K562 (cell line): ENCODE data around the gene BOLA1. TPM values are rescaled to one million over a fixed set of nuclear protein-coding genes. Genes with fewer than 3 reads are reported as not detected.

Source experiments
- BRF2 ChIP-seq: IDR thresholded peaks from 3 replicates; pipeline ENCODE4 v1.6.1; 2011; ENCODE audit warnings: borderline replicate concordance, mild to moderate bottlenecking; ENCODE audit not compliant: insufficient read length, insufficient read depth
- CREB1 ChIP-seq, 2 experiments: sonication (generic) in 1 of 2; formaldehyde crosslinking in 1 of 2; IDR thresholded peaks; 2 replicates each; pipeline versions ENCODE4 v1.6.1 to v1.8.0; 2012 to 2022; ENCODE audit warnings: inconsistent platforms in 1 of 2, mild to moderate bottlenecking in 1 of 2, missing genetic modification reagents in 1 of 2, moderate library complexity in 1 of 2
- CREB3 ChIP-seq: fragments of 450-650 bp; conservative IDR thresholded peaks from 2 replicates; pipeline ENCODE4 v1.6.1; 2016; ENCODE audit warnings: missing genetic modification characterization, low read depth, mild to moderate bottlenecking, missing compliant biosample characterization, moderate library complexity
- CSDE1 ChIP-seq, 2 experiments: fragments of 450-650 bp; IDR thresholded peaks; 2 replicates each; pipeline ENCODE4 v1.6.1; 2016; ENCODE audit warnings: mild to moderate bottlenecking in 1 of 2
- ELF2 ChIP-seq: fragments of 250-450 bp; sonication (Bioruptor Pico); IDR thresholded peaks from 2 replicates; pipeline ENCODE4 v1.5.0; 2021; ENCODE audit warnings: mild to moderate bottlenecking
- HEY1 ChIP-seq: fragments of 250-450 bp; sonication (Bioruptor Pico); IDR thresholded peaks from 2 replicates; pipeline ENCODE4 v1.5.0; 2020; ENCODE audit warnings: mild to moderate bottlenecking, moderate library complexity, borderline replicate concordance
- JUND ChIP-seq, 2 experiments: IDR thresholded peaks; 2 replicates in 1 of 2; 3 replicates in 1 of 2; pipeline ENCODE4 v1.6.1; 2011; ENCODE audit warnings: borderline replicate concordance in 2 of 2, low read depth in 2 of 2, low read length in 2 of 2, improper control_type of control experiment in 1 of 2, missing biosample characterization in 1 of 2, missing genetic modification characterization in 1 of 2, missing genetic modification reagents in 1 of 2
- NFE2 ChIP-seq: IDR thresholded peaks from 2 replicates; pipeline ENCODE4 v1.6.1; 2014; ENCODE audit warnings: antibody characterized with exemption, low read depth
- NR2F6 ChIP-seq: fragments of 450-650 bp; formaldehyde crosslinking; IDR thresholded peaks from 2 replicates; pipeline ENCODE4 v1.4.0; 2020; ENCODE audit warnings: mild to moderate bottlenecking
- POLR2G ChIP-seq: fragments of 200-400 bp; formaldehyde crosslinking; IDR thresholded peaks from 2 replicates; pipeline ENCODE4 v1.6.1; 2017; ENCODE audit warnings: low read depth, mild to moderate bottlenecking, antibody characterized with exemption, low read length, moderate library complexity
- PPARD ChIP-seq: fragments of 250-450 bp; sonication (Bioruptor Pico); IDR thresholded peaks from 2 replicates; pipeline ENCODE4 v1.8.0; 2022; ENCODE audit warnings: inconsistent platforms, mild to moderate bottlenecking, moderate library complexity
- RNF2 ChIP-seq: sonication (generic); IDR thresholded peaks from 2 replicates; pipeline ENCODE4 v1.6.1; 2016
- TAF9B ChIP-seq: fragments of 450-650 bp; IDR thresholded peaks from 2 replicates; pipeline ENCODE4 v1.6.1; 2018; ENCODE audit warnings: mild to moderate bottlenecking; ENCODE audit not compliant: partially characterized antibody
- THRAP3 ChIP-seq: fragments of 450-650 bp; IDR thresholded peaks from 2 replicates; pipeline ENCODE4 v1.6.1; 2016; ENCODE audit warnings: mild to moderate bottlenecking, inconsistent platforms, borderline replicate concordance
- TRIM24 ChIP-seq, 2 experiments: fragments of 450-650 bp; IDR thresholded peaks; 2 replicates each; pipeline ENCODE4 v1.6.1; 2016
- ZBTB7A ChIP-seq: IDR thresholded peaks from 2 replicates; pipeline ENCODE4 v1.6.1; 2011; ENCODE audit warnings: low read depth, mild to moderate bottlenecking, low read length, moderate library complexity, borderline replicate concordance; ENCODE audit not compliant: control insufficient read depth
- polyA plus RNA-seq, 8 experiments: library from polyadenylated mRNA; depleted of rRNA in 4 of 8; stranded (reverse) in 5 of 8; unstranded in 3 of 8; fragments of >200 nt; fragmentation: Nextera tagmentation in 2 of 8; fragmentation: Illumina TruSeq in 1 of 8; extraction: Ambion mirVana in 2 of 8; extraction: Trizol in 1 of 8; gene quantifications; 2 replicates each; pipeline versions ENCODE4 v1.2.1 to v1.2.3, GENCODE V29; 2011 to 2014; ENCODE audit warnings: inconsistent platforms in 1 of 8, missing spikeins in 1 of 8
- total RNA-seq, 7 experiments: library from RNA; depleted of rRNA in 6 of 7; stranded (reverse); fragments of >200 nt in 6 of 7; fragmentation: Illumina TruSeq in 2 of 7; extraction: Trizol in 2 of 7; gene quantifications; 2 replicates each; pipeline versions ENCODE4 v1.2.1 to v1.2.3, GENCODE V29; 2011 to 2021; ENCODE audit warnings: low replicate concordance in 1 of 7
- TF ChIP-seq, protein P1 (sequence below): fragments of 450-650 bp; formaldehyde crosslinking; IDR thresholded peaks from 2 replicates; pipeline ENCODE4 v1.4.0; 2020; ENCODE audit warnings: mild to moderate bottlenecking, moderate library complexity
- TF ChIP-seq, protein P2 (sequence below): fragments of 250-450 bp; sonication (Bioruptor Pico); IDR thresholded peaks from 2 replicates; pipeline ENCODE4 v1.4.0; 2020
- TF ChIP-seq, protein P3 (sequence below): sonication (generic); formaldehyde crosslinking; IDR thresholded peaks from 2 replicates; pipeline ENCODE4 v1.9.0; 2022; ENCODE audit warnings: mild to moderate bottlenecking, missing genetic modification reagents
- TF ChIP-seq, protein P4 (sequence below), 2 experiments: fragments of 450-650 bp in 1 of 2; sonication (generic) in 1 of 2; formaldehyde crosslinking in 1 of 2; IDR thresholded peaks in 1 of 2; conservative IDR thresholded peaks in 1 of 2; 2 replicates each; pipeline versions ENCODE4 v1.6.1 to v1.8.1; 2016 to 2023; ENCODE audit warnings: mild to moderate bottlenecking in 2 of 2, moderate library complexity in 2 of 2, inconsistent platforms in 1 of 2, missing genetic modification reagents in 1 of 2

The BOLA1 gene
- total and polyA plus RNA-seq, 9 of the 15 experiments (the other 6 are each of a cell fraction or from before 2014, with no cell fraction given) = 0.18 to 1.2 (median 0.40) TPM; not detected in 2

- TF ChIP-seq, protein P1, sequence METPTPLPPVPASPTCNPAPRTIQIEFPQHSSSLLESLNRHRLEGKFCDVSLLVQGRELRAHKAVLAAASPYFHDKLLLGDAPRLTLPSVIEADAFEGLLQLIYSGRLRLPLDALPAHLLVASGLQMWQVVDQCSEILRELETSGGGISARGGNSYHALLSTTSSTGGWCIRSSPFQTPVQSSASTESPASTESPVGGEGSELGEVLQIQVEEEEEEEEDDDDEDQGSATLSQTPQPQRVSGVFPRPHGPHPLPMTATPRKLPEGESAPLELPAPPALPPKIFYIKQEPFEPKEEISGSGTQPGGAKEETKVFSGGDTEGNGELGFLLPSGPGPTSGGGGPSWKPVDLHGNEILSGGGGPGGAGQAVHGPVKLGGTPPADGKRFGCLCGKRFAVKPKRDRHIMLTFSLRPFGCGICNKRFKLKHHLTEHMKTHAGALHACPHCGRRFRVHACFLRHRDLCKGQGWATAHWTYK (CRISPR knock-in tag) = no peak
- TF ChIP-seq HEY1 (CRISPR knock-in tag) (no peak), CSDE1 (IDR thresholded peaks at IDR 0.05) (no peak; a peak in 1 of 4 replicates), BRF2 (no peak), CREB3 (tag) (no peak), THRAP3 (peak; percentile 19), ELF2 (CRISPR knock-in tag) (peak; percentile 50; the same call in 1 of the 2 replicates), NFE2 (no peak), ZBTB7A (no peak), JUND (IDR thresholded peaks at IDR 0.05; ENCODE audit: borderline replicate concordance, low read depth, low read length) (no peak), JUND (tag; IDR thresholded peaks at IDR 0.05; ENCODE audit: borderline replicate concordance, low read depth, low read length) (no peak), PPARD (no peak), CREB1 (IDR thresholded peaks at IDR 0.05) (peak; percentile 23), CREB1 (CRISPR knock-in tag; IDR thresholded peaks at IDR 0.05) (peak; percentile 10; the same call in 1 of the 2 replicates), RNF2 (peak; percentile 51; the same call in 1 of the 2 replicates), NR2F6 (CRISPR knock-in tag) (no peak), TAF9B (no peak), POLR2G (peak; percentile 93), TRIM24 (IDR thresholded peaks at IDR 0.05) (no peak)
- TF ChIP-seq, protein P2, sequence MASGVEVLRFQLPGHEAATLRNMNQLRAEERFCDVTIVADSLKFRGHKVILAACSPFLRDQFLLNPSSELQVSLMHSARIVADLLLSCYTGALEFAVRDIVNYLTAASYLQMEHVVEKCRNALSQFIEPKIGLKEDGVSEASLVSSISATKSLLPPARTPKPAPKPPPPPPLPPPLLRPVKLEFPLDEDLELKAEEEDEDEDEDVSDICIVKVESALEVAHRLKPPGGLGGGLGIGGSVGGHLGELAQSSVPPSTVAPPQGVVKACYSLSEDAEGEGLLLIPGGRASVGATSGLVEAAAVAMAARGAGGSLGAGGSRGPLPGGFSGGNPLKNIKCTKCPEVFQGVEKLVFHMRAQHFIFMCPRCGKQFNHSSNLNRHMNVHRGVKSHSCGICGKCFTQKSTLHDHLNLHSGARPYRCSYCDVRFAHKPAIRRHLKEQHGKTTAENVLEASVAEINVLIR (CRISPR knock-in tag) = no peak
- TF ChIP-seq, protein P3, sequence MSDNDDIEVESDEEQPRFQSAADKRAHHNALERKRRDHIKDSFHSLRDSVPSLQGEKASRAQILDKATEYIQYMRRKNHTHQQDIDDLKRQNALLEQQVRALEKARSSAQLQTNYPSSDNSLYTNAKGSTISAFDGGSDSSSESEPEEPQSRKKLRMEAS (CRISPR knock-in tag) = no peak
- TF ChIP-seq, protein P4, sequence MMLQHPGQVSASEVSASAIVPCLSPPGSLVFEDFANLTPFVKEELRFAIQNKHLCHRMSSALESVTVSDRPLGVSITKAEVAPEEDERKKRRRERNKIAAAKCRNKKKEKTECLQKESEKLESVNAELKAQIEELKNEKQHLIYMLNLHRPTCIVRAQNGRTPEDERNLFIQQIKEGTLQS (IDR thresholded peaks at IDR 0.05) = no peak
- TF ChIP-seq, protein P4 (CRISPR knock-in tag; conservative IDR thresholded peaks at IDR 0.05) = 0 out of 2 replicates have a peak, but pooled peaks have one; percentile 59
These were observed 11.7 kb upstream of the BOLA1 start (continued) for GRCh38 chr1:149887456-149888246.
